ENCODE measurements around the gene RPGR.

- TF ChIP-seq CTCF (conservative IDR thresholded peaks at IDR 0.05) (no peak), EZH2 (IDR thresholded peaks at IDR 0.05; ENCODE audit: low read depth) (no peak)
These were observed 35.7 kb upstream of the RPGR start for GRCh38 chrX:38363046-38363445.
